Kidney (tissue), 14 donors: ENCODE measurements around the gene TLE3. TPM values are rescaled to one million over a fixed set of nuclear protein-coding genes. Genes with fewer than 3 reads are reported as not detected.

ENCODE experiments used
- DNase-seq, 5 donors: peaks; one replicate each; pipeline ENCODE4 v3.0.0-alpha.2; 2013 to 2020
- FAIRE-seq: peaks from 2 replicates; lab custom pipeline; 2012; peaks lifted over from hg19 to GRCh38; lab: Jason Lieb, UNC
- H3K27ac ChIP-seq, 2 donors: one replicate each; pipeline ENCODE4 v1.7.0; 2013; ENCODE audit warnings: low read depth in 2 of 2, low read length in 2 of 2, inconsistent platforms in 1 of 2
- H3K27me3 ChIP-seq: one replicate; pipeline ENCODE4 v1.7.1; 2013; ENCODE audit warnings: low read length, inconsistent platforms; ENCODE audit not compliant: control insufficient read depth, insufficient read depth
- H3K36me3 ChIP-seq, 3 donors: one replicate each; pipeline versions ENCODE4 v1.7.0 to v1.7.1; 2013; ENCODE audit warnings: low read length in 3 of 3, control low read depth in 1 of 3, inconsistent platforms in 1 of 3; ENCODE audit not compliant: insufficient read depth in 3 of 3, control insufficient read depth in 2 of 3
- H3K4me1 ChIP-seq, 3 donors: one replicate each; pipeline versions ENCODE4 v1.7.0 to v1.7.1; 2013; ENCODE audit warnings: low read length in 3 of 3, inconsistent platforms in 1 of 3, low read depth in 1 of 3; ENCODE audit not compliant: control insufficient read depth in 2 of 3, insufficient read depth in 2 of 3
- H3K4me3 ChIP-seq, 3 donors: one replicate each; pipeline versions ENCODE4 v1.7.0 to v1.8.1; 2013; ENCODE audit warnings: low read length in 3 of 3, control low read depth in 1 of 3, inconsistent platforms in 1 of 3
- H3K9ac ChIP-seq, 3 donors: one replicate each; pipeline versions ENCODE4 v1.7.0 to v1.7.1; 2013; ENCODE audit warnings: low read length in 3 of 3, control low read depth in 1 of 3, inconsistent platforms in 1 of 3
- H3K9me3 ChIP-seq, 3 donors: one replicate each; pipeline versions ENCODE4 v1.7.0 to v1.7.1; 2013; ENCODE audit warnings: low read length in 3 of 3, control low read depth in 1 of 3, inconsistent platforms in 1 of 3; ENCODE audit not compliant: control insufficient read depth in 2 of 3, insufficient read depth in 1 of 3
- intact Hi-C: fragments of 100-400 bp; cut with DNase I; formaldehyde crosslinking; loops from one replicate; pipeline ENCODE4 v1.11.1; 2022
- polyA plus RNA-seq: library from polyadenylated mRNA; stranded (reverse); fragments of 350-450 nt; fragmentation: Illumina TruSeq; extraction: RNeasy Lipid Tissue Mini Kit (QIAGEN cat#74804); gene quantifications from one replicate; pipeline ENCODE4 v1.2.3, GENCODE V29; 2014; ENCODE audit warnings: low read depth, low replicate concordance; ENCODE audit not compliant: insufficient read depth
- total RNA-seq: library from RNA; stranded (reverse); fragmentation: NEBNext Ultra II Directional; extraction: Animal tissue kit (Norgen Biotek cat#: 25700); gene quantifications from one replicate; pipeline ENCODE4 v1.2.1, GENCODE V29; 2021
- TF ChIP-seq, protein P1 (sequence below): IDR thresholded peaks from 3 replicates; pipeline ENCODE4 v1.5.1; 2012; ENCODE audit warnings: mild to moderate bottlenecking, moderate library complexity, borderline replicate concordance; ENCODE audit not compliant: insufficient read depth; ENCODE audit errors: extremely low read depth
- donor health status: control.
- donor health status: control.
- donor health status: control.
- donor health status: control.
- donor health status: control.
- donor health status: DM: yes; HTN: yes; CAD: no.
- donor health status: Normal renal cell carcinoma (clear cell type).

TLE3 gene
- total and polyA plus RNA-seq, 2 donors from 2014 or later: 10.3 to 71.7 TPM

- Histone ChIP-seq H3K9me3 (peaks cover 0 to 9% (median 0%) of the 10 kb centered on the region in 3 donors), H3K27ac (no peak overlapping the region), H3K9ac (no peak overlapping the region), H3K36me3 (no peaks in the 10 kb centered on the region), H3K27me3 (no peaks in the 10 kb centered on the region), H3K4me1 (peaks cover 0 to 3% (median 0%) of the 10 kb centered on the region in 3 donors), H3K4me3 (no peak overlapping the region)
- TF ChIP-seq, protein P1, sequence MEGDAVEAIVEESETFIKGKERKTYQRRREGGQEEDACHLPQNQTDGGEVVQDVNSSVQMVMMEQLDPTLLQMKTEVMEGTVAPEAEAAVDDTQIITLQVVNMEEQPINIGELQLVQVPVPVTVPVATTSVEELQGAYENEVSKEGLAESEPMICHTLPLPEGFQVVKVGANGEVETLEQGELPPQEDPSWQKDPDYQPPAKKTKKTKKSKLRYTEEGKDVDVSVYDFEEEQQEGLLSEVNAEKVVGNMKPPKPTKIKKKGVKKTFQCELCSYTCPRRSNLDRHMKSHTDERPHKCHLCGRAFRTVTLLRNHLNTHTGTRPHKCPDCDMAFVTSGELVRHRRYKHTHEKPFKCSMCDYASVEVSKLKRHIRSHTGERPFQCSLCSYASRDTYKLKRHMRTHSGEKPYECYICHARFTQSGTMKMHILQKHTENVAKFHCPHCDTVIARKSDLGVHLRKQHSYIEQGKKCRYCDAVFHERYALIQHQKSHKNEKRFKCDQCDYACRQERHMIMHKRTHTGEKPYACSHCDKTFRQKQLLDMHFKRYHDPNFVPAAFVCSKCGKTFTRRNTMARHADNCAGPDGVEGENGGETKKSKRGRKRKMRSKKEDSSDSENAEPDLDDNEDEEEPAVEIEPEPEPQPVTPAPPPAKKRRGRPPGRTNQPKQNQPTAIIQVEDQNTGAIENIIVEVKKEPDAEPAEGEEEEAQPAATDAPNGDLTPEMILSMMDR: no peak
- intact Hi-C loops: no loop called here
- DNase-seq: no peak
- FAIRE-seq: no peak
Measured at GRCh38 chr15:70001859-70002258, 95.9 kb downstream of the TLE3 start.

DNA sequence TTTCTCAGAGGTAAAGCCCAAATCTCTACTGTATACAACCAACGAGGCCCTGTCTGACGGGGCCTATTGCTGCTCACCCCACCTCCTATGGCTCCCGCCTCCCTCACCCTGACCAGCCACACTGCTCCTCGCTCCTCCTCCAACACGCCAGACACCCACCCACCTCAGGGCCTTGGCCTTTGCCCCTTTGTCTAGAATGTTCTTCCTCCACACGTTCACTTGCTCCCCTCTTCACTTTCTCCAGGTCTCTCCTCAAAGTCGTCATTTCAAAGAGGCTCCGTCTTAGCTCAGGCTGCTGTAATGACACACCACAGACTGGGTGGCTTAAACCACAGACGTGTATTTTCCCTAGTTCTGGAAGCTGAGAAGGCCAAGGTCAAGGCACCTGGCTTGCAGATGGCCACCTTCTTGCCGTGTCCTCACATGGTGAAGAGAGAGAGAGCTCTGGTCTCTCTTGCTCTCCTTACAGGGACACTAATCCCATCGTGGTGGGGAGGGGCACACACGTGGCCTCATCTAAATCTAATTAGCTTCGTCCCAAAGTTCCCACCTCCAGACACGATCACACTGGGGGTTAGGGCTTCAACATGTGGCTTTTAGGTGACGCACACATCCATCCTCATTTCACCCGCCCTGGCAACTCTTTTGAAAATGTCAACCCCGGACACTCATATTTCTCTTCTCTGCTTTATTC, 98.2 kb downstream of the TLE3 start:
- Histone ChIP-seq H3K9ac (no peak overlapping the region), H3K4me3 (no peak overlapping the region), H3K4me1 (peaks cover 0 to 3% (median 0%) of the 10 kb centered on the region in 3 donors), H3K27me3 (no peaks in the 10 kb centered on the region), H3K36me3 (no peaks in the 10 kb centered on the region), H3K27ac (no peak overlapping the region), H3K9me3 (peaks cover 0 to 9% (median 0%) of the 10 kb centered on the region in 3 donors)
- intact Hi-C loops: no loop called here
- no peak for FAIRE-seq
- TF ChIP-seq, protein P1: no peak
- peak in 1 of 5 donors; percentile 35 for DNase-seq

DNA sequence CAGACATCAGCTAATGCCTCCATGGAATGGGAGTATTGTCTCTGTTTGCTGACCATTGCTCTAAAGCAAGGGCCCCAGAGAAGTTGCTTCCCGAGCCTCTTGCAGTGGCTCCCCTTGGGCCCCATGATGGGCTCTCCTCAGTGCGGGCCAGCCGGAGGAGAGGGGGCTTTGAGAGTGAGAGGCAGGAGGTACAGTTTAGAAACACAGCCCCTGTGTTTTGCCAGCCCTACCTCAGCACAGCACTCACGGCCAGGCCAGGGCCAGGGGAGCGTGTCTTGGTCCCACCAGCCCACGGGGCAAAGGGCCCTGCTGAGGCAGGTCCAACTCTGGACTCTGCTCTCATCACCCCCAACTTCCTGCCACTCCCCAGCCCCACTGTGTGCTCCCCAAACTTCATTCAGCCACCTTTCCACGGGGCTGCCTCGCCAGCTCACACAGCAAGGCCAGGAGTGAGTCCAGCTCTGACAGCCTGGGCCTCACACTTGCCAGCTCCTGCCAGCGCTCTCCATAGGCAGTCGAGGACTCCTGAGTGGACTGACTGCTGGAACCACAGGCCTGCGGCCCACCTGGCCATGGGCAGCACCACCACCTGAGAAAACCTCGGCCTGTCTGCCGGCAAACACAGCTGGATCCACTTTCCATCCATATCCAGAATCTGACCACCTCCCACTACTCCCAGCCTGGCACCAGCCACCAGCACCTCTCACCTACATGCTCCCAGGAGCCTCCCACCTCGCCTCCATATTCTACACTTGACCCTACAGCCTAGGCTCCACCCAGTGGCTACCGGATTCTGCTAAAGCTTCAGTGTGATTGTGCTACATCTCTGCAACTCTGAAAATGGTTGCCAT, 99.0 kb downstream of the TLE3 start:
- Histone ChIP-seq H3K9me3 (peaks cover 0 to 9% (median 0%) of the 10 kb centered on the region in 3 donors), H3K36me3 (no peaks in the 10 kb centered on the region), H3K4me1 (peaks cover 0 to 3% (median 0%) of the 10 kb centered on the region in 3 donors), H3K27ac (no peak overlapping the region), H3K9ac (no peak overlapping the region), H3K27me3 (no peaks in the 10 kb centered on the region), H3K4me3 (no peak overlapping the region)
- DNase-seq (peak in 1 of 5 donors; percentile 57), FAIRE-seq (no peak)
- TF ChIP-seq, protein P1: no peak
- intact Hi-C loops: no loop called here
